NCI-H2029 (cell line): ENCODE results near the gene MED28.

ENCODE experiments used
- DNase-seq: peaks from one replicate; lab custom pipeline; 2025; lab: John Stamatoyannopoulos, UW

The MED28 gene

GRCh38 chr4:17667253-17667652, 52.8 kb downstream of the MED28 start:
- no peak for DNase-seq

GRCh38 chr4:17667653-17668201, 53.3 kb downstream of the MED28 start:
- peak; percentile 86 for DNase-seq

GRCh38 chr4:17670423-17670822, 56.0 kb downstream of the MED28 start:
- no peak for DNase-seq

GRCh38 chr4:17680559-17681280, 66.3 kb downstream of the MED28 start:
- no peak for DNase-seq

- DNase-seq: no peak
These were observed 67.1 kb downstream of the MED28 start for GRCh38 chr4:17681281-17682221.

- DNase-seq: no peak
These were observed 67.8 kb downstream of the MED28 start for GRCh38 chr4:17682222-17682566.
